WTC11 (cell line): ENCODE results near the gene SLC23A1. TPM values are rescaled to one million over a fixed set of nuclear protein-coding genes. Genes with fewer than 3 reads are reported as not detected.

Experiments
- ATAC-seq: fragments of 200-7000 bp; cut with Tn5 transposase; 2 replicates; pipeline ENCODE4 v1.10.0; 2021; ENCODE audit warnings: mild to moderate bottlenecking, moderate library complexity
- CTCF ChIA-PET: fragments of 300-600 bp; sonication (Branson Sonifier 250); formaldehyde crosslinking; loops from one replicate; lab custom pipeline; 2021; ENCODE audit warnings: antibody characterized with exemption; lab: Charles Lee
- POLR2A ChIA-PET: fragments of 350-600 bp; sonication (Branson Sonifier 250); formaldehyde crosslinking; loops from one replicate; lab custom pipeline; 2021; ENCODE audit warnings: antibody characterized with exemption; lab: Charles Lee
- DNase-seq: peaks from one replicate; pipeline ENCODE4 v3.0.0; 2021; ENCODE audit warnings: low spot score
- H3K27ac Mint-ChIP-seq: 2 replicates; pipeline ENCODE4 v1.8.0; 2021; ENCODE audit warnings: mixed read lengths
- H3K27me3 Mint-ChIP-seq: 2 replicates; pipeline ENCODE4 v1.8.0; 2021; ENCODE audit warnings: low read depth, mild to moderate bottlenecking, moderate library complexity, mixed read lengths
- H3K36me3 Mint-ChIP-seq: 2 replicates; pipeline ENCODE4 v1.8.0; 2021; ENCODE audit warnings: mixed read lengths
- H3K4me1 Mint-ChIP-seq: 2 replicates; pipeline ENCODE4 v1.8.0; 2022; ENCODE audit warnings: mixed read lengths
- H3K4me3 Mint-ChIP-seq: 2 replicates; pipeline ENCODE4 v1.8.0; 2021; ENCODE audit warnings: mild to moderate bottlenecking, moderate library complexity, mixed read lengths
- H3K9me3 Mint-ChIP-seq: 2 replicates; pipeline ENCODE4 v1.8.0; 2021; ENCODE audit warnings: mixed read lengths
- E2F1 ChIP-seq: sonication (generic); formaldehyde crosslinking; IDR thresholded peaks from 2 replicates; pipeline ENCODE4 v1.8.0; 2022; ENCODE audit warnings: mild to moderate bottlenecking, missing genetic modification reagents
- EMX1 ChIP-seq: fragments of 250-450 bp; sonication (Bioruptor Pico); IDR thresholded peaks from 2 replicates; pipeline ENCODE4 v1.8.0; 2021; ENCODE audit warnings: mild to moderate bottlenecking
- ESRRA ChIP-seq: sonication (generic); formaldehyde crosslinking; IDR thresholded peaks from 2 replicates; pipeline ENCODE4 v1.8.1; 2022; ENCODE audit warnings: mild to moderate bottlenecking, missing genetic modification reagents, borderline replicate concordance
- ZNF512 ChIP-seq: sonication (generic); formaldehyde crosslinking; IDR thresholded peaks from 2 replicates; pipeline ENCODE4 v1.8.1; 2022; ENCODE audit warnings: missing genetic modification reagents, borderline replicate concordance
- total RNA-seq: library from RNA; stranded (reverse); gene quantifications from 3 replicates; pipeline ENCODE4 v1.2.3, GENCODE V29; 2021
- TF ChIP-seq, protein P1 (sequence below): fragments of 250-450 bp; sonication (Bioruptor Pico); IDR thresholded peaks from 2 replicates; pipeline ENCODE4 v2.1.2; 2022; ENCODE audit warnings: mild to moderate bottlenecking, moderate library complexity
- TF ChIP-seq, protein P2 (sequence below): fragments of 250-450 bp; sonication (Bioruptor Pico); IDR thresholded peaks from 2 replicates; pipeline ENCODE4 v1.9.0; 2021; ENCODE audit warnings: moderate library complexity, mild to moderate bottlenecking, inconsistent platforms, borderline replicate concordance
- TF ChIP-seq, protein P3 (sequence below): sonication (generic); formaldehyde crosslinking; IDR thresholded peaks from 2 replicates; pipeline ENCODE4 v1.8.0; 2023; ENCODE audit warnings: mild to moderate bottlenecking, missing genetic modification reagents
- TF ChIP-seq, protein P4 (sequence below): sonication (generic); formaldehyde crosslinking; IDR thresholded peaks from 2 replicates; pipeline ENCODE4 v1.8.0; 2022; ENCODE audit warnings: missing genetic modification reagents

SLC23A1 gene
- total RNA-seq, 1 experiment from 2014 or later, result not detected

GRCh38 chr5:139390639-139391569, 7.8 kb upstream of the SLC23A1 start (continued):
- TF ChIP-seq ZNF512, result no peak
- TF ChIP-seq EMX1 (CRISPR knock-in tag), result no peak
- TF ChIP-seq, protein P1, sequence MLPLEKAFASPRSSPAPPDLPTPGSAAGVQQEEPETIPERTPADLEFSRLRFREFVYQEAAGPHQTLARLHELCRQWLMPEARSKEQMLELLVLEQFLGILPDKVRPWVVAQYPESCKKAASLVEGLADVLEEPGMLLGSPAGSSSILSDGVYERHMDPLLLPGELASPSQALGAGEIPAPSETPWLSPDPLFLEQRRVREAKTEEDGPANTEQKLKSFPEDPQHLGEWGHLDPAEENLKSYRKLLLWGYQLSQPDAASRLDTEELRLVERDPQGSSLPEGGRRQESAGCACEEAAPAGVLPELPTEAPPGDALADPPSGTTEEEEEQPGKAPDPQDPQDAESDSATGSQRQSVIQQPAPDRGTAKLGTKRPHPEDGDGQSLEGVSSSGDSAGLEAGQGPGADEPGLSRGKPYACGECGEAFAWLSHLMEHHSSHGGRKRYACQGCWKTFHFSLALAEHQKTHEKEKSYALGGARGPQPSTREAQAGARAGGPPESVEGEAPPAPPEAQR (CRISPR knock-in tag), result no peak

DNA sequence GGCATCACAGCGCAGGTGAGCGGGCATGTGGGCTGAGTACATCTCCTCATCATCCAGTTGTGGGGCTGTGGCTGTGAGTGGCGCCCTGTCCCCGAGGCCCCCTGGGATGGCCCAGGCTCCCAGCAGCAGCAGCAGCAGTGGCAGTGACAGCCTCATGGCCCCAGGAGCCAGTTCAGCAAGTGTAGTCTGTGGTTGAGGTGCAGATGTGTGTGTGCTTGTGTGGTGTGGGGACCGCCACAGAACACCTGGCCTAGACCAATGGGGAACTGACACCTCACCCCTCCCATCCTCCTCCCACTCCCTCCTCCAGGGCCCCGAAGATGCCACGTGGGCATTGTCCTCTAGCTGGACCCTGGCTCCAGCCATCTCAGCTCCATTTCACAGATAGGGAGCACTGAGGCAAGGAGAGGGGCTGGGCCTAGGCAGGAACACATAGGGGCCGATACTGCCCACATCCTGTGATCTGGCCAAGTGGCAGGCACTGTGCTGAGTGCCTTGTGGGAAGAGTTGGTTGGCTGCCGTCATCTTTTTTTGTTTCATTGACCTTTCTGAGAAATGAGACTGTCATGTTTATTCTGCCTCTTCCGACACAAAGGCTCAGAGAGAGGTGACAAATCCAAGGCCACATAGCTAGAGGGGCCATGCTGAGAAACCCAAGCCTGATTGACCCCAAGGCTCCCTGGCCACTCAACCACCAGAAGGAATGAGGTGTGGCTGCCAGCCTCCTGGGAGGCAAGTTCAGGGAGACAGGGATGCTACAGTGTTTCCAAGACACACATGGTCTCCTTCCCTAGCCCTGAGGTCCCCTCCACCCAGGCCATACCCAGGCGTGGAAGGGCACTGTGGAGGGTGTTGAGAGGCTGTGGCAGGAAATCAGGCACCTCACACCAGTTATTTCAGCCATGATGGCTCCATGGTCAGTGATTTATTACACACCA, 6.9 kb upstream of the SLC23A1 start, which contains the start of gene MZB1:
Gene MZB1, minus strand, starts transcription at position 213 of the 938 bp plus-strand sequence. Its CDS starts 57 bp downstream, at position 156.
- DNase-seq (no peak), ATAC-seq (no peak)
- Mint-ChIP-seq H3K36me3 (no peaks in the 10 kb centered on the region), H3K4me3 (no peak within 1 kb of the TSS; the same call in 1 of the 2 replicates), H3K4me1 (peaks cover 28% of the 10 kb centered on the region), H3K27me3 (peaks cover 34% of the 10 kb centered on the region), H3K27ac (no peak within 1 kb of the TSS), H3K9me3 (no peaks in the 10 kb centered on the region)
- POLR2A ChIA-PET, result no interaction called here
- CTCF ChIA-PET, result interaction anchor here (1.8 to 5.2 kb wide), 4 partner anchors 13 to 48 kb away, joined by 3 to 31 read pairs (median 9); partner anchors contain the start of genes PAIP2 and SPATA24
- TF ChIP-seq E2F1 (CRISPR knock-in tag), result no peak

GRCh38 chr5:139388198-139388821, 5.2 kb upstream of the SLC23A1 start:
- no peaks in the 10 kb centered on the region for H3K9me3 Mint-ChIP-seq
- ATAC-seq (peak; percentile 3), DNase-seq (no peak)
- TF ChIP-seq, protein P2, sequence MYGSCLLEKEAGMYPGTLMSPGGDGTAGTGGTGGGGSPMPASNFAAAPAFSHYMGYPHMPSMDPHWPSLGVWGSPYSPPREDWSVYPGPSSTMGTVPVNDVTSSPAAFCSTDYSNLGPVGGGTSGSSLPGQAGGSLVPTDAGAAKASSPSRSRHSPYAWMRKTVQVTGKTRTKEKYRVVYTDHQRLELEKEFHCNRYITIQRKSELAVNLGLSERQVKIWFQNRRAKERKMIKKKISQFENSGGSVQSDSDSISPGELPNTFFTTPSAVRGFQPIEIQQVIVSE (CRISPR knock-in tag), result no peak
- TF ChIP-seq, protein P3, sequence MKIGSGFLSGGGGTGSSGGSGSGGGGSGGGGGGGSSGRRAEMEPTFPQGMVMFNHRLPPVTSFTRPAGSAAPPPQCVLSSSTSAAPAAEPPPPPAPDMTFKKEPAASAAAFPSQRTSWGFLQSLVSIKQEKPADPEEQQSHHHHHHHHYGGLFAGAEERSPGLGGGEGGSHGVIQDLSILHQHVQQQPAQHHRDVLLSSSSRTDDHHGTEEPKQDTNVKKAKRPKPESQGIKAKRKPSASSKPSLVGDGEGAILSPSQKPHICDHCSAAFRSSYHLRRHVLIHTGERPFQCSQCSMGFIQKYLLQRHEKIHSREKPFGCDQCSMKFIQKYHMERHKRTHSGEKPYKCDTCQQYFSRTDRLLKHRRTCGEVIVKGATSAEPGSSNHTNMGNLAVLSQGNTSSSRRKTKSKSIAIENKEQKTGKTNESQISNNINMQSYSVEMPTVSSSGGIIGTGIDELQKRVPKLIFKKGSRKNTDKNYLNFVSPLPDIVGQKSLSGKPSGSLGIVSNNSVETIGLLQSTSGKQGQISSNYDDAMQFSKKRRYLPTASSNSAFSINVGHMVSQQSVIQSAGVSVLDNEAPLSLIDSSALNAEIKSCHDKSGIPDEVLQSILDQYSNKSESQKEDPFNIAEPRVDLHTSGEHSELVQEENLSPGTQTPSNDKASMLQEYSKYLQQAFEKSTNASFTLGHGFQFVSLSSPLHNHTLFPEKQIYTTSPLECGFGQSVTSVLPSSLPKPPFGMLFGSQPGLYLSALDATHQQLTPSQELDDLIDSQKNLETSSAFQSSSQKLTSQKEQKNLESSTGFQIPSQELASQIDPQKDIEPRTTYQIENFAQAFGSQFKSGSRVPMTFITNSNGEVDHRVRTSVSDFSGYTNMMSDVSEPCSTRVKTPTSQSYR (CRISPR knock-in tag), result peak; percentile 83; the same call in 1 of the 2 replicates
- TF ChIP-seq, protein P4, sequence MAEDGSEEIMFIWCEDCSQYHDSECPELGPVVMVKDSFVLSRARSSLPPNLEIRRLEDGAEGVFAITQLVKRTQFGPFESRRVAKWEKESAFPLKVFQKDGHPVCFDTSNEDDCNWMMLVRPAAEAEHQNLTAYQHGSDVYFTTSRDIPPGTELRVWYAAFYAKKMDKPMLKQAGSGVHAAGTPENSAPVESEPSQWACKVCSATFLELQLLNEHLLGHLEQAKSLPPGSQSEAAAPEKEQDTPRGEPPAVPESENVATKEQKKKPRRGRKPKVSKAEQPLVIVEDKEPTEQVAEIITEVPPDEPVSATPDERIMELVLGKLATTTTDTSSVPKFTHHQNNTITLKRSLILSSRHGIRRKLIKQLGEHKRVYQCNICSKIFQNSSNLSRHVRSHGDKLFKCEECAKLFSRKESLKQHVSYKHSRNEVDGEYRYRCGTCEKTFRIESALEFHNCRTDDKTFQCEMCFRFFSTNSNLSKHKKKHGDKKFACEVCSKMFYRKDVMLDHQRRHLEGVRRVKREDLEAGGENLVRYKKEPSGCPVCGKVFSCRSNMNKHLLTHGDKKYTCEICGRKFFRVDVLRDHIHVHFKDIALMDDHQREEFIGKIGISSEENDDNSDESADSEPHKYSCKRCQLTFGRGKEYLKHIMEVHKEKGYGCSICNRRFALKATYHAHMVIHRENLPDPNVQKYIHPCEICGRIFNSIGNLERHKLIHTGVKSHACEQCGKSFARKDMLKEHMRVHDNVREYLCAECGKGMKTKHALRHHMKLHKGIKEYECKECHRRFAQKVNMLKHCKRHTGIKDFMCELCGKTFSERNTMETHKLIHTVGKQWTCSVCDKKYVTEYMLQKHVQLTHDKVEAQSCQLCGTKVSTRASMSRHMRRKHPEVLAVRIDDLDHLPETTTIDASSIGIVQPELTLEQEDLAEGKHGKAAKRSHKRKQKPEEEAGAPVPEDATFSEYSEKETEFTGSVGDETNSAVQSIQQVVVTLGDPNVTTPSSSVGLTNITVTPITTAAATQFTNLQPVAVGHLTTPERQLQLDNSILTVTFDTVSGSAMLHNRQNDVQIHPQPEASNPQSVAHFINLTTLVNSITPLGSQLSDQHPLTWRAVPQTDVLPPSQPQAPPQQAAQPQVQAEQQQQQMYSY (CRISPR knock-in tag), result peak; percentile 82
- TF ChIP-seq ESRRA (CRISPR knock-in tag), result peak; percentile 47; the same call in 1 of the 2 replicates
- H3K27me3 Mint-ChIP-seq, result peaks cover 21% of the 10 kb centered on the region
- ChIA-PET CTCF (interaction anchor here (0.6 to 1.9 kb wide), 4 partner anchors 14 to 214 kb away, joined by 4 to 11 read pairs (median 6); partner anchors contain the start of gene PAIP2), POLR2A (interaction anchor here (0.5 to 1.7 kb wide), 5 partner anchors 10 to 916 kb away, joined by 3 to 7 read pairs (median 3); partner anchors contain the start of gene MATR3)
- peaks cover 24% of the 10 kb centered on the region for H3K4me1 Mint-ChIP-seq
- H3K27ac Mint-ChIP-seq, result peak overlapping the region; percentile 48; the same call in 1 of the 2 replicates
- H3K4me3 Mint-ChIP-seq, result peak overlapping the region; percentile 31
- no peaks in the 10 kb centered on the region for H3K36me3 Mint-ChIP-seq
